ENCODE data around the gene GABBR2.
A peak's percentile ranks its signal among the peaks of the same experiment; 100 is the strongest.
"Not testable (repeated sequence)": the region's sequence is repeated elsewhere in the genome, so short reads cannot be mapped to it uniquely, and the experiment has no call there.

GABBR2 gene

DNA sequence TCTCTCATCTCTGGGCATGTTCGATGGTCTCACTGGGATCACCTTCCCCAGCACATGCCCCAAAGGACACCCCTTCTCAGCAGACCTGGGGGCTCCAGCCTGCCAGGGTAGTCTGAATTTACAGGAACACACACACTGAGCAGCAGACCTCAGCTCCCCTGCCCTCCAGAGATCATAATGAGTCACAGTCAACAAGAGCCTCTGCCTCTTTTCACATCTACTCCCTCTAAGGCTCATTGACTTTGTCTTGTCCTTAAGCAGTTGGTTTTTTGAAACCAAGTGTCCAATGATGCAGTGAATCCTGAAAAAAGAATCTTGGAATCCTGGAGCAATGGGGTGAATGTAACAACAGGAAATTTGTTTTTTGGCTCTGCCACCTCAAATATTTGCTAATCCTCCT lies 20.8 kb downstream of the GABBR2 start:
- Histone ChIP-seq H3K9me3 (no peaks in the 10 kb centered on the region), H3K36me3 (replicated peaks) (no peaks in the 10 kb centered on the region), H3K4me1 (no peaks in the 10 kb centered on the region), H3K4me3 (no peak overlapping the region), H3K27me3 (ENCODE audit: low read depth) (no peaks in the 10 kb centered on the region; the same call in 1 of the 2 replicates)
- no peak for DNase-seq (ENCODE audit: low spot score in 2 of 2)
- in situ Hi-C loops (cut with MboI; ENCODE audit: low sequenced_read_pairs), result no loop called here

DNA sequence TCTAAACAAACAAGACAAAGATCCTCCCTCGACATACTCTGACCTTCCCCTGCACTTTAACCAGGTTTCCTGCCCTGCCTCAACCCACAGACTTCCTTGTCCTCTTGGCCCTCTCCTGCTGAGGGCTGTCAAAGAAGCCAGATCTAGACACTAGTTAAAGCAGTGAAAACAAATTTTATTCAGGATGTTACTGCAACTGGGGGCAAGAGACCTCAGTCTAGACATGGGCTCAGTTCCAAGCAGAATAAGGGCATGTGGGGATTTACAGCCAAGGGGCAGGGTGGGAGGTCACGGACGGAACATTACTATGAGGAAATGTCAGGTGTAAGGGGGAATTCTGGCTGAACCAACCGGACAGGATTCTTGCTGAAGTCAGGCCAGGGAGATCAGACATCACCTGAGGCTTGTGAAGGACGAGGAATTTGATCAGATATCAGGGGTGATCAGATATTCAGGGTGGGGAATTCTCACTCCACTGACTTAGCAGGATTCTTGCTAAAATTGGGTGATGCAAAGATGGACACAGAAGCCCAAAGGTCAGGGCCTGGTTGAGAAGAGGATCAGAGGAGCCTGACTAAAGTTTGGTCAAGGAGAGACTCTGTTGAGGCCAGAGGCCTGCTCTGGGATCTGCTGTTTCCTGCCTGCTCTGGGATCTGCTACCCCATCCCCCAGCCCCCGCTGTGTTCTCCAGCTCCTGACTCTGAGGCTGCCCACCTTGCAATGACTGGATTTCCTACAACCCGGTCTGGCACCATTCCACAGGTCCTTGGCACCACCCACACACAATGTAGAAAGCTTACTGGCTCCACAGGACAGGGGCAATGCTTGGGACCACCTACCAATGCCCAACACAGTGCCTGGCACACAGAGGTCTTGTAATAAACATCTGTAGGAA lies 21.5 kb downstream of the GABBR2 start:
- Histone ChIP-seq H3K9me3 (no peaks in the 10 kb centered on the region), H3K4me3 (no peak overlapping the region), H3K4me1 (no peaks in the 10 kb centered on the region), H3K36me3 (replicated peaks) (no peaks in the 10 kb centered on the region), H3K27me3 (ENCODE audit: low read depth) (no peaks in the 10 kb centered on the region; the same call in 1 of the 2 replicates)
- in situ Hi-C loops (cut with MboI; ENCODE audit: low sequenced_read_pairs), result no loop called here
- DNase-seq (ENCODE audit: low spot score in 2 of 2), result no peak

DNA sequence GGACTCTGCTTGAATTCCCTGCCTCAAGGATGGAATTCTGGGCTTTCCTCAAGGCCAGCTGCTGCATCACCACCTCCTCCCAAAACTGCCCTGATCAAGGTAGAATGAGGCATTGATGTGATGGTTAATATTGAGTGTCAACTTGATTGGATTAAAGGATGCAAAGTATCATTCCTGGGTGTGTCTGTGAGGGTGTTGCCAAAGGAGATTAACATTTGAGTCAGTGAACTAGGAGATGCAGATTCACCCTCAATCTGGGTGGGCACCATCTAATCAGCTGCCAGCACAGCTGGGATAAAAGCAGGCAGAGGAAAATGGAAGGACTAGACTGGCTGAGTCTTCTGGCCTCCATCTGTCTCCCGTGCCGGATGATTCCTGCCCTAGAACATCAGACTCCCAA lies 23.9 kb downstream of the GABBR2 start:
- DNase-seq (ENCODE audit: low spot score in 2 of 2); in situ Hi-C loops (cut with MboI; ENCODE audit: low sequenced_read_pairs); H3K4me3 ChIP-seq; H3K9me3 ChIP-seq; H3K27me3 ChIP-seq (ENCODE audit: low read depth); H3K36me3 ChIP-seq (replicated peaks); H3K4me1 ChIP-seq: not testable (repeated sequence)

DNA sequence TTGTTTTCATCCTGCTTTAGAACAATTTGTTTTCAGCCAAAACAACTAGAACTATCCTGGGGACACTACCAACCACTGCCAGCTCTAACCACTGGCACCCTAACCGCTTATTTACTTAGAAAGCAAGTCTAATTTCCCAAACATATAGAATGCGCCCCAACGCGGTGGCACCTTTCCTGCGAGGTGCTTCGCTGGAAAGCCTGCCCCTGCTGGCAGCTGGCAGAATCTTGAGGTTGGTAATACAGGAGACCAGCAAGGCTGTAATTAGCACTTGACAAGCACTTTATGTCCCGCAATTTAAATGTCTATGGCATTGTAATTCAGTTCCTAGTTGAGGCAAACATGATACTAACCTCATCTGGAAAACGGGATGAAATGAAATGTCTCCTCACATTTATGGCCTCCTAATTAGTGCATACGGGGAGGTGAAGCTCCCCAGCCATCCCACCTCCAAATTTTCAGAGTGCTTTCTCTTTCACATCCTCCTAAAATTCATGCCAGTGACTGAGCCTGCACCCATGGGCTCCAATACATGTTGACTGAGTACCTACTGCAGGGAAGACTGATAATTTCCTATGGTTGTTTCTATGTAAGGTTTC lies 30.4 kb downstream of the GABBR2 start:
- peaks cover 4% of the 10 kb centered on the region; the same call in 1 of the 2 replicates for H3K4me1 ChIP-seq
- H3K9me3 ChIP-seq, result no peaks in the 10 kb centered on the region
- DNase-seq (ENCODE audit: low spot score in 2 of 2), result peak in 1 of 2 experiments; percentile 34
- H3K36me3 ChIP-seq (replicated peaks), result no peaks in the 10 kb centered on the region
- H3K27me3 ChIP-seq (ENCODE audit: low read depth), result no peaks in the 10 kb centered on the region
- no peak overlapping the region for H3K4me3 ChIP-seq
- in situ Hi-C loops (cut with MboI; ENCODE audit: low sequenced_read_pairs), result no loop called here

DNA sequence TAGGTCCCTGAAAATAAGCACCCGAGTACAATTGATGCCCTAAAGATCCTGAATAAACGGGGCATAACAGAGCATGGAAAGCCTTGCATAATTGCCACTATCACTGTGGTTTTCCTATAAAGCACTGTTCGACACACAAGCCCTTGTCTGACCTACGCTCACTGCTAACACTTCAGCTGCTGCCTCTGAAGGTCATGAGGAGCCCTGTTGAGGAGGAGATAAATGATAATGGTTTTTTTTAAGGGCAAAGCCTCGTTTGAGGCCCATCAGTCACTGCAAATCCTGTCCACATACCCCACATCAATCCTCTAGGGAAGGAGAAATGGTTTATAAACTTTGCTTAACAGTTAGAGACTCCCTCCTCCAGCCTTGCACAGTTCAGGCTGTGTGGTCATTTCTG lies 35.1 kb downstream of the GABBR2 start:
- no peak overlapping the region for H3K4me3 ChIP-seq
- H3K9me3 ChIP-seq, result no peaks in the 10 kb centered on the region
- DNase-seq (ENCODE audit: low spot score in 2 of 2), result no peak
- no peaks in the 10 kb centered on the region for H3K36me3 ChIP-seq (replicated peaks)
- peaks cover 10% of the 10 kb centered on the region for H3K27me3 ChIP-seq (ENCODE audit: low read depth)
- H3K4me1 ChIP-seq, result no peaks in the 10 kb centered on the region
- in situ Hi-C loops (cut with MboI; ENCODE audit: low sequenced_read_pairs), result no loop called here

DNA sequence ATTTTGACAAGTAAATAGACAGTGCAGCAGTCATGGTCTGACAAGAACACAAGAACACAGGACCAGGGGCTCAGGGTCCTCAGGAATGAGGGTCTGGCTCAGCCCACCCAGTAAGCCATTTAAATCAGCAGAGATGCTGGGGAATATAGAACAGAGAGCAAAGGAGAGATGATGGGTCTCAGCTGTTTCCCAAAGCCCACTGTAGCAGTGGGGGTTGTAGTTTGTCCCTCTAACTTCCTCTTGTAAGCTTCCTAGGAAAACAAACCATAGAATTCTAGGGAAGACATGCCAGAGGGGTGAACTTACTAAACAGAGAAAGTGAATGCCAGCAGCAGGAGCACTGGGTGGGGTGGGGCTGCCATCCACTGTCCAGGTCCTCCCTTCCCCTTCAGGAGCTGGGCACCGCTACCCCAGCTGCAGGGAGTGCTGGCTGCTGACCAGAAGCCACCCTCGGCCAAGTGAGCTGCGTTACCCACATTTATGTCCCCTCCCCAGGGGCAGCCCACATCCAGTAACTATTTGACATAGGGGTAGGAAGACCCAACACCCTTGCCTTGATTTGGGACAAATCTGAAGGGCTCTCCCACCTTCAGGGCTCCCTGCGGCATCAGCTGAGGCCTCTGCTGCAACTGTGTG lies 41.6 kb downstream of the GABBR2 start:
- Histone ChIP-seq H3K36me3 (replicated peaks) (no peaks in the 10 kb centered on the region), H3K27me3 (ENCODE audit: low read depth) (no peaks in the 10 kb centered on the region)
- in situ Hi-C loops (cut with MboI; ENCODE audit: low sequenced_read_pairs), result no loop called here

DNA sequence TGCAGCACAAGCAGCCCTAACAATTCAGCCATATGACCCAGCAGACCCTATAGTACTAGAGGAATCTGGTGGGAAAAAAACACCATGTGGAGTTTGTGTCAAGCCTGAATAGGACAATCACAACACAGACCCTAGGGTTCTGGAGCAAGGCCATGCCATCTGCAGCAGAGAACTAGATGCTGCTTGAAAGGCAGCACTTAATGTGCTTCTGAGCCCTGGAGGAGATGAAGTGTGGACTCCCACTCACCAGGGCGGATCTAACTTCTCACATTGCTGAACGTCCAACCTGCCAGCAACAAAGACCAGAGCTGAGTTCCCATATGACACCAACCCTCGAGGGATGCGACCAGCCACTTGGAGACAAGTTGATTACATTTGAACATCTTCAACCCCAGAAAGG lies 43.2 kb downstream of the GABBR2 start:
- H3K9me3 ChIP-seq, result no peaks in the 10 kb centered on the region
- in situ Hi-C loops (cut with MboI; ENCODE audit: low sequenced_read_pairs), result no loop called here
- H3K4me3 ChIP-seq, result no peak overlapping the region
- H3K36me3 ChIP-seq (replicated peaks), result no peaks in the 10 kb centered on the region
- no peaks in the 10 kb centered on the region for H3K27me3 ChIP-seq (ENCODE audit: low read depth)
- DNase-seq (ENCODE audit: low spot score in 2 of 2), result no peak
- H3K4me1 ChIP-seq, result no peaks in the 10 kb centered on the region

More for the DNA sequence above, 41.6 kb downstream of the GABBR2 start:
- DNase-seq (ENCODE audit: low spot score in 2 of 2), result no peak
- Histone ChIP-seq H3K4me1 (no peaks in the 10 kb centered on the region), H3K4me3 (no peak overlapping the region), H3K9me3 (no peaks in the 10 kb centered on the region)

DNA sequence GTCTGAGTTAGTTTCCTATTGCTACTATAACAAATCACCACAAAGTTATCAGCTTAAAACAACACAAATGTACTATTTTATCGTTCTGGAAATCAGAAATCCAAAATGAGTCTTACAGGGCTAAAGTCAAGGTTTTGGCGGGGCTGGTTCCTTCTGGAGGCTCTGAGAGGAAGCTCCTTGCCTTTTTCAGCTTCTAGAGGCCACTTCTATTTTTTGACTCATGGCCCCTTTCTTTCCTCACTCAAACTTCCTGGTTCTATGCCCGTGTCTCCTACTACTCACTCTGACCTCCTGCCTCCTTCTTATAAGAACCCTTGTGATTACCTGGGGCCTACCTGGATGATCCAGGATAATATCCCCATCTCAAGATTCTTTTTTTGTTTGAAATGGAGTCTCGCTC lies 48.2 kb downstream of the GABBR2 start:
- in situ Hi-C loops (cut with MboI; ENCODE audit: low sequenced_read_pairs), result no loop called here
- H3K4me3 ChIP-seq, result no peak overlapping the region
- 0 out of 2 replicates have a peak, but pooled peaks cover 2% of the 10 kb centered on the region for H3K27me3 ChIP-seq (ENCODE audit: low read depth)
- no peaks in the 10 kb centered on the region for H3K36me3 ChIP-seq (replicated peaks)
- H3K4me1 ChIP-seq, result no peaks in the 10 kb centered on the region
- no peak for DNase-seq (ENCODE audit: low spot score in 2 of 2)
- H3K9me3 ChIP-seq, result no peaks in the 10 kb centered on the region

DNA sequence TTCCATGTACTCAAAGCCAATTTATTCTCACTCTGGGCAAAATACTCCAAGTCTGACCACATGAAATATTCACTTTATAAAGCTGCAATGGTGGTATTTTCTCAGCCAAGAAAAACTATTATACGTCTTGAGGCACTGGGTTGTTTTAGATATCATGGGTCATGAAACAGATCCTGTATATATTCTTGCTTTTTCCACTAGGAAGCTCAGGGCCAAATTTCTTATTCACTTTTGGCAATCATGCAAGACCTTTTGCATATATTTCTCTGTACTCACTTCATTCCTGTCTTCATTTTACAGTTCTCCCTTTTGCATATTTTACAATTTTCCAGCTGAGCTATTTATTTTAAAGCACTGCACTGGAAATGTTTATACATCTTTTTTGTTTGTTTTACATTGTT lies 49.8 kb downstream of the GABBR2 start:
- DNase-seq (ENCODE audit: low spot score in 2 of 2), result no peak
- in situ Hi-C loops (cut with MboI; ENCODE audit: low sequenced_read_pairs), result no loop called here
- 0 out of 2 replicates have a peak, but pooled peaks cover 2% of the 10 kb centered on the region for H3K27me3 ChIP-seq (ENCODE audit: low read depth)
- H3K9me3 ChIP-seq, result no peaks in the 10 kb centered on the region
- no peak overlapping the region for H3K4me3 ChIP-seq
- H3K36me3 ChIP-seq (replicated peaks), result no peaks in the 10 kb centered on the region
- H3K4me1 ChIP-seq, result no peaks in the 10 kb centered on the region

DNA sequence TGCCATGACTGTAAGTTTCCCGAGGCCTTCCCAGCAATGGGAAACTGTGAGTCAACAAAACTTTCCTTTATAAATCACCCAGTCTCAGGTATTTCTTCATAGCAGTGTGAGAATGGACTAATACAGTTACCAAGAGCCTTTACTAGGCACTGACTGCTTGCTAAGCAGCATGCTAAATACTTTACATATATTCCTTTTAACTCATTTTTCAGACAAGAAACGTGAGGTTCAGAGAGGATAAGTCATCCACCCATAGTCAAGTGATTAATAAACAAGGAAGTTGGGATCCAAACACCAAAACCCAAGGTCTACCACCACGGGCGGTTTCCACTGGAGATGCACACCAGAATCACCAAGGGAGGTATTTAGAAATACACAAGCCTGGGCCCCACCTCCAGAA lies 50.8 kb downstream of the GABBR2 start:
- Histone ChIP-seq H3K9me3 (no peaks in the 10 kb centered on the region), H3K36me3 (replicated peaks) (no peaks in the 10 kb centered on the region), H3K27me3 (ENCODE audit: low read depth) (0 out of 2 replicates have a peak, but pooled peaks cover 2% of the 10 kb centered on the region), H3K4me3 (no peak overlapping the region), H3K4me1 (no peaks in the 10 kb centered on the region)
- DNase-seq (ENCODE audit: low spot score in 2 of 2), result no peak
- in situ Hi-C loops (cut with MboI; ENCODE audit: low sequenced_read_pairs), result no loop called here

DNA sequence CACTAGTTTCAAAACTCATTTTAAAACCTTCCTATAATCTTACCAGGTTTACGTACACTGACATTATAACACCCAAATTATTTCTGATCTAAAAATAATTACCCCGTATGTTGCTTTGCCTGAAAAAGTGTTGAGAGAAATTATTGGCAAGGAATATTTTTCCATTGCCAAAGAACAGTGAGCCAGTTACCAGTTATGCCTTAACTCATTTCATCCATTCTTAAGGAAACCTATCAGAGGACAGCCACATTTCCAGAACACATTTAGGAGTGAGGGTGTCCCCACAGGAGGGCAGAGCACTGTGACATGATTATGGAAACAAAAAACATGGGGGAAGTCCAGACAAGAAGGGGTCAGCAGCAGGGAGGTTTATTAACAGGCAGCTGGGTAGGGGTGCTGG lies 52.2 kb downstream of the GABBR2 start:
- DNase-seq (ENCODE audit: low spot score in 2 of 2), result no peak
- H3K4me3 ChIP-seq, result no peak overlapping the region
- H3K27me3 ChIP-seq (ENCODE audit: low read depth), result 0 out of 2 replicates have a peak, but pooled peaks cover 2% of the 10 kb centered on the region
- no peaks in the 10 kb centered on the region for H3K36me3 ChIP-seq (replicated peaks)
- H3K9me3 ChIP-seq, result no peaks in the 10 kb centered on the region
- in situ Hi-C loops (cut with MboI; ENCODE audit: low sequenced_read_pairs), result no loop called here
- H3K4me1 ChIP-seq, result no peaks in the 10 kb centered on the region

DNA sequence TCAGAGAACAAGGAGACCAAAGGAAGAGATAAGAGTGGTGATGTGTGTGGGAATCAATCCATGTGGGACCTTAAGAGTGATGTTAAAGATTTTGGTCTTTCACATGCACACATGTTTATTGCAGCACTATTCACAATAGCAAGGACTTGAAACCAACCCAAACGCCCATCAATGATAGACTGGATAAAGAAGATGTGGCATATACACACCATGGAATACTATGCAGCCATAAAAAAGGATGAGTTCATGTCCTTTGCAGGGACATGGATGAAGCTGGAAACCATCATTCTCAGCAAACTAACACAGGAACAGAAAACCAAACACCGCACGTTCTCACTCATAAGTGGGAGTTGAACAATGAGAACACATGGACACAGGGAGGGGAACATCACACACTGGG lies 53.3 kb downstream of the GABBR2 start:
- in situ Hi-C loops (cut with MboI; ENCODE audit: low sequenced_read_pairs); H3K27me3 ChIP-seq (ENCODE audit: low read depth); H3K36me3 ChIP-seq (replicated peaks); H3K4me1 ChIP-seq; H3K4me3 ChIP-seq; H3K9me3 ChIP-seq; DNase-seq (ENCODE audit: low spot score in 2 of 2): not testable (repeated sequence)

DNA sequence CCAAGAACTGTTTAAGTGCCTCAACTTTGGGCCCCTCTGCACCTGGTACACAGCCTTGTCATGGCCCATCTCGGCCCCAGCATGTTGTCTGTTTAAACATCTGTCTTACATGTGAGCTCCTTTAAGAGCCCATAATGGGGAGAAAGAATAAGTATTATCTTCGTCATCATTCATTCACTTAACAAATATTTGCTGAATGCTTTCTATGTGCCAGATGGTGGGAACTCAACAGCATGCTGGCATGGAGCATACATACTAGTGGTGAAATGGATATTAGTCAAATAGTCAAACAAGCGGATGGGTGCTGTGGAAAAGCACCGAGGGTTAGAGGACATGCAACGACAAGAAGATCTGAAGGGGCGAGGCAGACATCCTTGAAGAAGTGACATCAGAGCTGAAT lies 54.5 kb downstream of the GABBR2 start:
- Histone ChIP-seq H3K36me3 (replicated peaks) (no peaks in the 10 kb centered on the region), H3K4me1 (no peaks in the 10 kb centered on the region), H3K9me3 (no peaks in the 10 kb centered on the region), H3K27me3 (ENCODE audit: low read depth) (peaks cover 6% of the 10 kb centered on the region; the same call in 1 of the 2 replicates), H3K4me3 (no peak overlapping the region)
- in situ Hi-C loops (cut with MboI; ENCODE audit: low sequenced_read_pairs), result no loop called here
- DNase-seq (ENCODE audit: low spot score in 2 of 2), result no peak

DNA sequence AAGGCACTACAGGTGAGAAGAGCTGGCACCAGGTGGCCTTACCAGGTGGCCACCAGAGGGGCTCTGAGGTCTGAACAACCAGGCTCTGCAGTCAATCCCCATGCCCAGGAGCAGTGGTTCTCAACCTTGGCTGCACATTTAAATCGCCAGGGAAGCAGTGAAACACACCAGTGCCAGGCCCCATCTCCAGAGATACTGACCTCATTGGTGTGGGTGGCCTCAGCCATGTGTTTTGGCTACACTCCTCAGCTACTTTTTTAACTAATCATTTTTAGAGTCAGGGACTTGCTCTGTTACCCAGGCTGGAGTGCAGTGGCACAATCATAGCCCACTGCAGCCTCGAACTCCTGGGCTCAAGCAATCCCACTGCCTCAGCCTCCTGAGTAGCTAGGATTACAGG lies 56.0 kb downstream of the GABBR2 start:
- Histone ChIP-seq H3K36me3 (replicated peaks) (no peaks in the 10 kb centered on the region), H3K27me3 (ENCODE audit: low read depth) (peaks cover 6% of the 10 kb centered on the region; the same call in 1 of the 2 replicates), H3K4me1 (no peaks in the 10 kb centered on the region), H3K9me3 (no peaks in the 10 kb centered on the region), H3K4me3 (no peak overlapping the region)
- no peak for DNase-seq (ENCODE audit: low spot score in 2 of 2)
- in situ Hi-C loops (cut with MboI; ENCODE audit: low sequenced_read_pairs), result no loop called here

Measured in HAP-1 (cell line).